ENCODE results near the gene LSS.
"Not testable (repeated sequence)": the region's sequence is repeated elsewhere in the genome, so short reads cannot be mapped to it uniquely, and the experiment has no call there.

The LSS gene

GRCh38 chr21:46188226-46189212 lies 40.1 kb downstream of the LSS start:
- no peak for DNase-seq (ENCODE audit: low read depth in 1 of 2, low spot score in 1 of 2)

GRCh38 chr21:46187814-46188213 lies 40.8 kb downstream of the LSS start:
- no peak for DNase-seq (ENCODE audit: low read depth in 1 of 2, low spot score in 1 of 2)

GRCh38 chr21:46187261-46187660 lies 41.3 kb downstream of the LSS start:
- no peak for DNase-seq (ENCODE audit: low read depth in 1 of 2, low spot score in 1 of 2)

- no peak for DNase-seq (ENCODE audit: low read depth in 1 of 2, low spot score in 1 of 2)
These were observed 42.9 kb downstream of the LSS start for GRCh38 chr21:46185716-46186115.

GRCh38 chr21:46184625-46185555 lies 43.7 kb downstream of the LSS start:
- peak; percentile 21 to 50 for DNase-seq (ENCODE audit: low read depth in 1 of 2, low spot score in 1 of 2)

GRCh38 chr21:46183910-46184624 lies 44.5 kb downstream of the LSS start, which contains the start of gene SPATC1L:
TSS of gene SPATC1L (minus strand) at chr21:46184459. CDS start at chr21:46182816, 1,643 bp downstream.
- DNase-seq (ENCODE audit: low read depth in 1 of 2, low spot score in 1 of 2): peak in 1 of 2 donors; percentile 27

- DNase-seq (ENCODE audit: low read depth in 1 of 2, low spot score in 1 of 2): not testable (repeated sequence)
These were observed 45.2 kb downstream of the LSS start for GRCh38 chr21:46183337-46183909.

GRCh38 chr21:46182548-46183336 lies 45.8 kb downstream of the LSS start:
- DNase-seq (ENCODE audit: low read depth in 1 of 2, low spot score in 1 of 2): no peak

GRCh38 chr21:46181953-46182547 lies 46.5 kb downstream of the LSS start:
- DNase-seq (ENCODE audit: low read depth in 1 of 2, low spot score in 1 of 2): no peak

GRCh38 chr21:46181436-46181835 lies 47.1 kb downstream of the LSS start:
- no peak for DNase-seq (ENCODE audit: low read depth in 1 of 2, low spot score in 1 of 2)

GRCh38 chr21:46180778-46181391 lies 47.7 kb downstream of the LSS start:
- no peak for DNase-seq (ENCODE audit: low read depth in 1 of 2, low spot score in 1 of 2)

- DNase-seq (ENCODE audit: low read depth in 1 of 2, low spot score in 1 of 2): no peak
These were observed 48.4 kb downstream of the LSS start for GRCh38 chr21:46180079-46180722.

GRCh38 chr21:46179708-46180078 lies 48.9 kb downstream of the LSS start:
- no peak for DNase-seq (ENCODE audit: low read depth in 1 of 2, low spot score in 1 of 2)

- DNase-seq (ENCODE audit: low read depth in 1 of 2, low spot score in 1 of 2): no peak
These were observed 49.6 kb downstream of the LSS start for GRCh38 chr21:46178961-46179360.

- DNase-seq (ENCODE audit: low read depth in 1 of 2, low spot score in 1 of 2): not testable (repeated sequence)
These were observed 52.0 kb downstream of the LSS start for GRCh38 chr21:46176443-46177129.

- no peak for DNase-seq (ENCODE audit: low read depth in 1 of 2, low spot score in 1 of 2)
These were observed 55.0 kb downstream of the LSS start for GRCh38 chr21:46173573-46173972.

- no peak for DNase-seq (ENCODE audit: low read depth in 1 of 2, low spot score in 1 of 2)
These were observed 55.6 kb downstream of the LSS start for GRCh38 chr21:46172863-46173528.
